Measurements from ENCODE around the gene ENO2.
"Not testable (repeated sequence)": the region's sequence is repeated elsewhere in the genome, so short reads cannot be mapped to it uniquely, and the experiment has no call there.

ENO2 gene

DNA sequence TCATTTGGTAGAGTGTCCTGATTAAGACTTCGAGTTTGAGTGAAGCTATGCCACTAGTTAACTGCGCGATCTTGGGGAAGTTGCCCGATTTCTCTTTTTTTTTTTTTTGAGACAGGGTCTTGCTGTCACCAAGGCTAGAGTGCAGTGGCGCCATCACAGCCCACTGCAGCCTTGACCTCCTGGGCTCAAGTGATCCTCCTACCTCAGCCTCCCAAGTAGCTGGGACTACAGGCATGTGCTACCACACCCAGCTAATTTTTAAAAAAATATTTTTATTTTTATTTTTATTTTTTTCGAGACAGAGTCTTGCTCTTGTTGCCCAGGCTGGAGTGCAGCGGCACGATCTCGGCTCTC, 40.4 kb upstream of the ENO2 start:
- Mint-ChIP-seq H3K4me3 (peak overlapping the region; percentile 89), H3K4me1 (peaks cover 39% of the 10 kb centered on the region), H3K27ac (peak overlapping the region; percentile 70)
- H3K9me3 Mint-ChIP-seq, H3K36me3 Mint-ChIP-seq, H3K27me3 Mint-ChIP-seq: not testable (repeated sequence)

DNA sequence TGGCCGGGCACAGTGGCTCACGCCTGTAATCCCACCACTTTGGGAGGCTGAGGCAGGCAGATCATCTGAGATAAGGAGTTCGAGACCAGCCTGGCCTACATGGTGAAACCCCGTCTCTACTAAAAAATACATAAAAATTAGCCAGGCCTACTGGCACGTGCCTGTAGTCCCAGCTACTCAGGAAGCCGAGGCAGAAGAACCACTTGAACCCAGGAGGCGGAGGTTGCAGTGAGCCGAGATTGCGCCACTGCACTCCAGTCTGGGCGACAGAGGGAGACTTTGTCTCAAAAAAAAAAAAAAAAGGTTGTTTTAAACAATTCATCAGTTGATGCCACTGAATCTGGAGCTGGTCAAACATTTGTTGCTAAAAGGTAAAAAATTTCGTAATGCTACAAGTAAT, 34.6 kb upstream of the ENO2 start:
- H3K4me3 Mint-ChIP-seq, H3K9me3 Mint-ChIP-seq, H3K27ac Mint-ChIP-seq, H3K36me3 Mint-ChIP-seq, H3K27me3 Mint-ChIP-seq, H3K4me1 Mint-ChIP-seq: not testable (repeated sequence)

DNA sequence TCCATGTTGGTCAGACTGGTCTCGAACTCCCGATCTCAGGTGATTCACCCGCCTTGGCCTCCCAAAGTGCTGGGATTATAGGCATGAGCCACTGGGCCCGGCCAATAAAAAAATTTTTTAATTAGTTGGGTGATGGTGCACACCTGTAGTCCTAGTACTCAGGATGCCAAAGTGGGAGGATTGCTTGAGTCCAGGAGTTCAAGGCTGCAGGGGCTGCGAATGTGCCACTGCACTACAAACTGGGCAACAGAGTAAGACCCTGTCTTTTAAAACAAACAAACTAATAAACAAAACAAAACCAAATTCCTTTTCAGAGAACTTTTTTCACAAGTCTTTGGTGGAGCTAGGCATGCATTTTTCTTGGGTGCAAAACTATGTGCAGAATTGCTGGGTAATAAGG, 31.1 kb upstream of the ENO2 start:
- Mint-ChIP-seq H3K36me3 (no peaks in the 10 kb centered on the region), H3K4me1 (no peaks in the 10 kb centered on the region), H3K9me3 (no peaks in the 10 kb centered on the region), H3K27me3 (no peaks in the 10 kb centered on the region), H3K4me3 (no peak overlapping the region), H3K27ac (no peak overlapping the region)

DNA sequence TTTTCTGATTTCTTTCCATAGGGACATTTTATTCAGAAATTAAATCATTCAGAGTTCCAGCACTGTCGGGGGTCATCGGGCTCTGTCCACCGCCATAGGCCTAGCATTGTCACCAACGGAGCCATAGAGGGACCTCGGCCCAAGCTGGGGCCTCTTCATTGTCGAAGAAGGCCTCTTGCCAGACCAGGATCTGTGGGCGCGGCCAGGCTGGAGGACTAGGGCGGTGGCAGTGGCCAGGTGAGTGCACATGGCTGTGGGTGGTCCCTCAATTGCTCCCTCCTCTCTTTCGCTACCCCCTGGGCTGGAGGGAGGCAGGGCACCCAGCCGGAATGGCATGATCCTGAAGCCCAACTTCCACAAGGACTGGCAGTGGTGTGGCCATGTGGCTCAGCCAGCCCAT, 30.7 kb upstream of the ENO2 start:
- no peak overlapping the region for H3K4me3 Mint-ChIP-seq
- H3K36me3 Mint-ChIP-seq, result no peaks in the 10 kb centered on the region
- no peaks in the 10 kb centered on the region for H3K9me3 Mint-ChIP-seq
- H3K4me1 Mint-ChIP-seq, result no peaks in the 10 kb centered on the region
- no peak overlapping the region for H3K27ac Mint-ChIP-seq
- no peaks in the 10 kb centered on the region for H3K27me3 Mint-ChIP-seq

DNA sequence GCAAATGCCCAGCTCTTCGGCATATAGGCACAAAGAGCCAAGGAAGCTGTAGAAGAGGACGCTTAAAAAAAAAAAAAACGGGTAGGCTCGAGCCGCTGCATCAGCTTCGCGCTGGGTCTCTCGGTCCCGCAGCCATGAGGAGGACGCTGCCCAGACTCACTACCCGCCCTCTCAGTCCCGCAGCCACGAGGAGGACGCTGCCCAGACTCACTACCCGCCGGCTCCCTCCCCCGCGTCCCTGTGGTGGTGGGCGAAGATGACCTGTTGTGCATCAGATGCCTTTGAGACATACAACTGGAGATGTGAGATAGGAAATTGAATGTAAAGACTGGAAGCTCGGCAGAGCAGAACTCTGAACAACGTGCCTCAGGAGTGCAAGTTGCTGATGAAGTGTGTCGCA, 29.8 kb upstream of the ENO2 start:
- Mint-ChIP-seq H3K27me3 (no peaks in the 10 kb centered on the region), H3K9me3 (no peaks in the 10 kb centered on the region), H3K36me3 (no peaks in the 10 kb centered on the region), H3K27ac (no peak overlapping the region), H3K4me1 (no peaks in the 10 kb centered on the region), H3K4me3 (no peak overlapping the region)

DNA sequence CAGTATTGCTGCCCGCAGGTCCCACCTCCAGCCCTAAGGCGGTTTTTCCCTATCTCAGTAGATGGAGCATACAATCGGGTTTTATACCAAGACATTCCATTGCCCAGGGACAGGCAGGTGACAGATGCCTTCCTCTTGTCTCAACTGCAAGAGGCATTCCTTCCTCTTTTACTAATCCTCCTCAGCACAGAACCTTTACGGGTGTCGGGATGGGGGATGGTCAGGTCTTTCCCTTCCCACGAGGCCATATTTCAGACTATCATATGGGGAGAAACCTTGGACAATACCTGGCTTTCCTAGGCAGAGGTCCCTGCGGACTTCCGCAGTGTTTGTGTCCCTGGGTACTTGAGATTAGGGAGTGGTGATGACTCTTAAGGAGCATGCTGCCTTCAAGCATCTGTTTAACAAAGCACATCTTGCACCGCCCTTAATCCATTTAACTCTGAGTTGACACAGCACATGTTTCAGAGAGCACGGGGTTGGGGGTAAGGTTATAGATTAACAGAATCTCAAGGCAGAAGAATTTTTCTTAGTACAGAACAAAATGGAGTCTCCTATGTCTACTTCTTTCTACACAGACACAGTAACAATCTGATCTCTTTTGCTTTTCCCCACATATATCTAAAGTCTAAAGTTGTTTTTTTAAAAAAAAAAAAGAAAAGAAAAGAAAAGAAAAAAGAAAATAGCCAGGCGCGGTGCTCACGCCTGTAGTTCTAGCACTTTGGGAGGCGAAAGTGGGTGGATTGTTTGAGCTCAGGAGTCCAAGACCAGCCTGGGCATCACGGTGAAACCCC, 28.0 kb upstream of the ENO2 start:
- H3K27ac Mint-ChIP-seq, H3K27me3 Mint-ChIP-seq, H3K4me1 Mint-ChIP-seq, H3K9me3 Mint-ChIP-seq, H3K36me3 Mint-ChIP-seq, H3K4me3 Mint-ChIP-seq: not testable (repeated sequence)

DNA sequence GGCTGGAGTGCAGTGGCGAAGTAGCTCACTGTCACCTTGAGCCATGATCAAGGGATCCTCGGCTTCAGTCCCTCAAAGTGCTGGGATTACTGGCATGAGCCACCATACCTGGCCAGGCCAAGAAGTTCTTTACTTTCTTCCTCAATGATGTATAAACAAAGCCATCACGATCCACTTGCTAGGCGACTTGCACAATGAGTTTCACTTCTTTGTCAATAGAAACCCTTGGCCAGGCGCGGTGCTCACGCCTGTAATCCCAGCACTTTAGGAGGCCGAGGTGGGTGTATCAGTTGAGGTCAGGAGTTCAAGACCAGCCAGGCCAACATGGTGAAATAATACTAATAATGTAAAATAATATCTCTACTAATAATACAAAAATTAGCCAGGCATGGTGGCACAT, 26.9 kb upstream of the ENO2 start:
- H3K4me1 Mint-ChIP-seq, result peaks cover 12% of the 10 kb centered on the region

DNA sequence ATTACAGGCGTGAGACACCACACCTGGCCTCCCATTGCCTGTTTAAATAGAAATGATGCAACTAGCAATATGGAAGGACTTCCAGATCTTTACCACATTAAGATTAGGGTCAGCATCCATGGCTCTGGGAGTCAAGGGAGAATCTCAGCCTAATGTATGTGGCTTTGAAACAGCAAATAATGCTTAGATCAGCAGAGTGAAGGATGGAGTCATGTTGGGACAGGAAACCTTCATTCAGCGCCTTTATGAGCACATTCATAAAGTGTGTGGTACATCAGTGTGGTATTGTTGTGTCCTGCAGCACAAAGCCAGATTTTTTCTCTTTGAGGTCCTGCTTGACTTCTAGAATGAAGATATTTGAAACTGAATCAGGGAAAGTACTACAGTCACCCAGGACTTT, 26.0 kb upstream of the ENO2 start:
- no peak overlapping the region for H3K4me3 Mint-ChIP-seq
- H3K36me3 Mint-ChIP-seq, result no peaks in the 10 kb centered on the region
- no peaks in the 10 kb centered on the region for H3K9me3 Mint-ChIP-seq
- no peaks in the 10 kb centered on the region for H3K27me3 Mint-ChIP-seq
- no peak overlapping the region for H3K27ac Mint-ChIP-seq
- H3K4me1 Mint-ChIP-seq, result peaks cover 12% of the 10 kb centered on the region

More for the DNA sequence above, 26.9 kb upstream of the ENO2 start:
- Mint-ChIP-seq H3K27me3 (no peaks in the 10 kb centered on the region), H3K4me3 (no peak overlapping the region), H3K36me3 (no peaks in the 10 kb centered on the region), H3K9me3 (no peaks in the 10 kb centered on the region), H3K27ac (no peak overlapping the region)

DNA sequence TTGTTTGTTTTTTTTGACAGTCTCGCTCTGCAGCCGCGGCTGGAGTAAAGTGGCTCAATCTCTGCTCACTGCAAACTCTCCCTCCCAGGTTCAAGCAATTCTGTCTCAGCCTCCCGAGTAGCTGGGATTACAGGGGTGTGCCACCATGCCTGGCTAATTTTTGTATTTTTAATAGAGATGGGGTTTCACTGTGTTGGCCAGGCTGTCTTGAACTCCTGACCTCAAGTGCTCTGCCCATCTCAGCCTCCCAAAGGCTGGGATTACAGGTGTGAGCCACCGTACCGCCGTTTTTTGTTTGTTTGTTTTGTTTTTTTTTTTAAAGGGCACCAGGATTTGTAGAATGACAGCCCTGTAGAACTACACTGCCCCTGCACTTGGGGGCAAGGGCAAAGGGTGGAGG, 25.6 kb upstream of the ENO2 start:
- H3K9me3 Mint-ChIP-seq, H3K4me3 Mint-ChIP-seq, H3K27me3 Mint-ChIP-seq, H3K36me3 Mint-ChIP-seq: not testable (repeated sequence)
- Mint-ChIP-seq H3K27ac (peak overlapping the region; percentile 35), H3K4me1 (peaks cover 12% of the 10 kb centered on the region)

DNA sequence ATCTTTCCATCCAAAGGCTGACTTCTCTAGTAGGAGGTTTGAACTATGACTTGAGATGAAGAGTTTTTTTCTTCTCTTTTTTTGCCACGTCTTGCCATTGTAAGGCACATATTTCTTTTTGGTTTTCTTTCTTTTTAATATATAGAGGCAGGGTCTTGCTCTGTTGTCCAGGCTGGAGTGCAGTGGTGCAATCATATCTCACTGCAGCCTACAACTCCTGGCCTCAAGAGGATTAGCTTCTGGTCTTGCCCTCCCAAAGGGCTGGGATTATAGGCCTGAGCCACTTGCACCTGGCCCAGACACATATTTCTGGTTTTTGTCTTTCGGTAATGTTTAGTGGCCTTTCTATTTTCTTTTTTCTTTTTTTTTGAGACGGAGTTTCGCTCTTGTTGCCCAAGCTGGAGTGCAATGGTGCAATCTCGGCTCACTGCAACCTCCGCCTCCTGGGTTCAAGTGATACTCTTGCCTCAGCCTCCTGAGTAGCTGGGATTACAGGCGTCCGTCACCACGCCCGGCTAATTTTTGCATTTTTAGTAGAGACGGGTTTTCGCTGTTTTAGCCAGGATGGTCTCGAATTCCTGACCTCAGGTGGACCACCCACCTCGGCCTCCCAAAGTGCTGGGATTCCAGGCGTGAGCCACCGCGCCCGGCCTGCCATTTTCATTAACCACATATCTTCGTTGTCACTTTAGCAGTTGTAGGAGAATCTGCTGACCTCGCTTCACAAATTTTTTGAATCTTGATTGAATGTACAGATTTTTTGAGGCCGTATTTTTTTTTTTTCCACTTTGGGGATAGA, 24.4 kb upstream of the ENO2 start:
- Mint-ChIP-seq H3K27ac (peak overlapping the region; percentile 97), H3K4me3 (peak overlapping the region; percentile 87), H3K4me1 (peaks cover 12% of the 10 kb centered on the region)
- not testable (repeated sequence) for H3K27me3 Mint-ChIP-seq, H3K9me3 Mint-ChIP-seq, H3K36me3 Mint-ChIP-seq

DNA sequence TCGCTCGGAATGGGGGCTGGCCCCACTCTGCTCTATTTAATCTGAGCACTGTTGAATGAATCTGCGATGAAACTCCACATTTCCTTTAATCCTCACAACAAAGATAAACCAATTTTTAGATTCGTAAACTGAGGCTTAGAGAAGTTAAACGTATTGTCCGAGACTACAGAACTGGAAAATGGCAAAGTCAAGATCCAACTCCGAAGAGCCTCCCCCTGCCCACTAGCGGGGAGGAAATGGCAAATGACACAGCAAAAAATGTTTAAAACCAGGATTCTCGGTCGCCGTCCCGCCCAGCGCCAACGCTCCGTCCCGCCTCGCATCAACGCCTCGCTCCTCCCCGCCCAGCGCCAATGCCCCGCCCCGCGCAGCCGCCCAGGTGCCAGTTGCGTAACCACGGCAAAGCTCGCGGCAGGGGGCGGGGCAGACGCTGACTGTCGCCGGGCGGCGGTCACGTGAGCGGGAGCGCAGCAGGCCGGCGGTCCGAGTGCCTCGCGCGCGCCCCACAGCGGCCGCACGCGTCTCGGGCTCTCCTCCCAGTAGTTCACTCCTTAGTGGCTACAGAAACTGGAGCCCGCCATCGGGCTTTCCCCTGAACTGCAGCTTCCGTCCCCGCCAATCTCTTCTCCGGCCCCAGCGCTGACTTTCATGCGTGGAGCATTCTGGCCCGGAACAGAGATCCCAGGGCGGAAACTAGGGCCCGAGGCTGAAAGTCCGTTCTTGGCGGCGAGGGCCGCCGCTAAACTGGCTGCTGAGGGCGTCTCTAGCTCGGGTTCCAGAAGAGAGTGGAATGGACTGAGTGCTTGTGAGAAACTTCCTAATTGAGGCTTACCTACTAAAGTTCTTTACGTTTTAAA, 23.4 kb upstream of the ENO2 start:
- peak overlapping the region; percentile 87 for H3K4me3 Mint-ChIP-seq
- peaks cover 12% of the 10 kb centered on the region for H3K4me1 Mint-ChIP-seq
- peak overlapping the region; percentile 97 for H3K27ac Mint-ChIP-seq
- H3K36me3 Mint-ChIP-seq, result no peaks in the 10 kb centered on the region
- H3K27me3 Mint-ChIP-seq, result no peaks in the 10 kb centered on the region
- no peaks in the 10 kb centered on the region for H3K9me3 Mint-ChIP-seq

DNA sequence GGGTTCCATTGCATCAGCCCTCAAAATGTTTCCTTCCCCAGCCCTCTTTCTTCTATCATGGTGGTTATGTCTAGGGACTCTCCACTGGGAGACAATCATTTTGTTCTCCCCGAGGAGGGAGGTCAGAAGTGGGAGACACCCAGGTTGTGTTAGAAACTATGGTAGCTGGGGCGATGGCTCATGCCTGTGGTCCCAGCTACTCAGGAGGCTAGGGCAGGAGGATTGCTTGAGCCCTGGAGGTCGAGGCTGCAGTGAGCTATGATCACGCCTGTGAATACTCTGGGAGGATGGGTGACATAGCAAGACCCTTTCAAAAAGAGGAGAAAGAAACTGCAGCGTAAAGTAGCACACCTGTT, 22.8 kb upstream of the ENO2 start:
- peak overlapping the region; percentile 97 for H3K27ac Mint-ChIP-seq
- H3K4me3 Mint-ChIP-seq, result peak overlapping the region; percentile 87

DNA sequence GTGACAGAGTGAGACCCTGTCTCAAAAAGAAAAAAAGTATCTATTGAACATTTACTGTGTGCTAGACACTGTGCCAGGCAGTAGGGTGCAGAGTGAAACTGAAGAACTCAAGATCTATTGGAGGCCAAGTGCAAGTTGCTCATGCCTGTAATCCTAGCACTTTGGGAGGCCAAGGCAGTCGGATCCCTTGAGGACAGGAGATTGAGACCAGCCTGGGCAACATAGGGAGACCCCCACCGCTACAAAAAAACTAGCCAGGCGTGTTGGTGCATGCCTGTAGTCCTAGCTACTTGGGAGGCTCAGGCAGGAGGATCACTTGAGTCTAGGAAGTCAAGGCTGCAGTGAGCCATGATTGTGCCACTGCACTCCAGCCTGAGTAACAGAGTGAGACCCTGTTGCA, 21.7 kb upstream of the ENO2 start:
- H3K27ac Mint-ChIP-seq, H3K27me3 Mint-ChIP-seq, H3K9me3 Mint-ChIP-seq, H3K36me3 Mint-ChIP-seq: not testable (repeated sequence)
- Mint-ChIP-seq H3K4me3 (peak overlapping the region; percentile 52), H3K4me1 (peaks cover 12% of the 10 kb centered on the region)

More for the DNA sequence above, 22.8 kb upstream of the ENO2 start:
- H3K36me3 Mint-ChIP-seq, result no peaks in the 10 kb centered on the region
- peaks cover 12% of the 10 kb centered on the region for H3K4me1 Mint-ChIP-seq
- H3K9me3 Mint-ChIP-seq, result no peaks in the 10 kb centered on the region
- H3K27me3 Mint-ChIP-seq, result no peaks in the 10 kb centered on the region

DNA sequence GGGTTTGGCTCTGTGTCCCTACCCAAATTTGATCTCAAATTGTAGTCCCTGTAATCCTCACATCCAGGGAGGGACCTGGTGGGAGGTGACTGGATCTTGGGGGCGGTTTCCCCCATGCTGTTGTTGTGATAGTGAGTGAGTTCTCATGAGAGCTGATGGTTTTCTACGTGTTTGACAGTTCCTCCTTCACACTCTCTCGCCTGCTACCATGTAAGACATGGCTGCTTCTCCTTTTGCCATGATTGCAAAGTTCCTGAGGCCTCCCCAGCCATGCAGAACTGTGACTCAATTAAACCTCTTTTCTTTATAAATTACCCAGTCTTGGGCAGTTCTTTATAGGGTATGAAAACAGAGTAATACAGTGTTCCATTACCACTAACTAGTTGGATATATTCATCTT, 20.1 kb upstream of the ENO2 start:
- H3K9me3 Mint-ChIP-seq, result no peaks in the 10 kb centered on the region
- H3K27ac Mint-ChIP-seq, result no peak overlapping the region
- H3K4me3 Mint-ChIP-seq, result no peak overlapping the region
- H3K27me3 Mint-ChIP-seq, result no peaks in the 10 kb centered on the region
- no peaks in the 10 kb centered on the region for H3K36me3 Mint-ChIP-seq
- peaks cover 12% of the 10 kb centered on the region for H3K4me1 Mint-ChIP-seq

DNA sequence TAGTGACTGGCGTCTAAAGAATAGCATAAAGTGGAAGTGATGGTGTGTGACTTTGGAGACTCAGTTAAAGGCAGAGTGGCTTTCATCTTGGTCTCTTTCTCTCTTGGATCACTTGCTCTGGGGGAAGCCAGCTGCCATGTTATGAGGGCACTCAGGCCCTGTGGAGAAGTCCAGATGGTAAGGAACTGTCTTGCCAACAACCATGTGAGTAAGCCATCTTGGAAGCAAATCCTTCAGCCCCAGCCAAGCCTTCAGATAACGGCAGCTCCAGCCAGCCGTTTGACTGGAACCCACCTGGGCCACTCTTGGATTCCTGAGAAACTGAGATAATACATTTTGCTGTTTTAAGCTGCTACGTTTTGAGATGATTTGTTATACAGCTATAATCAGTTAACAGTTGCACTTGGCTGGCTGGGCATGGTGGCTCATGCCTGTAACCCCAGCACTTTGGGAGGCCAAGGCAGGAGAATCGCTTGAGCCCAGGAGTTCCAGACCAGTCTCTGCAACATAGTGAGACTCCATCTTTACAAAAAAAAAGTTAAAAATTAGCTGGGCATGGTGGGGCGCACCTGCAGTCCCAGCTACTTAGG, 17.4 kb upstream of the ENO2 start:
- Mint-ChIP-seq H3K27ac (no peak overlapping the region), H3K4me3 (no peak overlapping the region), H3K4me1 (peaks cover 5% of the 10 kb centered on the region), H3K9me3 (no peaks in the 10 kb centered on the region), H3K27me3 (no peaks in the 10 kb centered on the region), H3K36me3 (no peaks in the 10 kb centered on the region)

DNA sequence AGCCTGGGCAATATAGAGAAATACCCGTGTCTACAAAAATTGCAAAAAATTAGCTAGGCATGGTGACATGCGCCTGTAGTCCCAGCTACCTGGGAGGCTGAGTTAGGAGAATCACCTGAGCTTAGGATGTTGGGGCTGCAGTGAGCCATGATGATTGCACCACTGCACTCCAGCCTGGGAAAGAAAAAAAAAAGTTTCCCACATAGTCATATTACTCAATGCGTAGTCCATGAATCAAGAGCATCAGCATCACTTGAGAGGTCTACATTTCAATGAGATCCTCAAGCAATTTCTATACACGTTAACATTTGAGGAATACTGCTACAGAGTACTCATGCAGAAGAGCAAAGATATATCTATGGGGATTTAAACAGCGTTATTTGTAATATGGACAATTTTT, 15.0 kb upstream of the ENO2 start:
- H3K4me3 Mint-ChIP-seq, result no peak overlapping the region
- no peak overlapping the region for H3K27ac Mint-ChIP-seq
- no peaks in the 10 kb centered on the region for H3K9me3 Mint-ChIP-seq
- H3K27me3 Mint-ChIP-seq, result no peaks in the 10 kb centered on the region
- peaks cover 8% of the 10 kb centered on the region for H3K4me1 Mint-ChIP-seq
- no peaks in the 10 kb centered on the region for H3K36me3 Mint-ChIP-seq
